Measurements from ENCODE around the gene OR52E5. TPM values are rescaled to one million over a fixed set of nuclear protein-coding genes. Genes with fewer than 3 reads are reported as not detected.

Gene OR52E5
- not detected for total RNA-seq

- H3K27me3 Mint-ChIP-seq (ENCODE audit: low read depth), result no peaks in the 10 kb centered on the region
- CTCF ChIA-PET, result no interaction called here
- no peaks in the 10 kb centered on the region for H3K9me3 Mint-ChIP-seq
- H3K27ac Mint-ChIP-seq, result no peak within 1 kb of the TSS
- intact Hi-C loops (cut with micrococcal nuclease), result loop anchor here (5.0 kb wide), 1 partner anchor 291 kb away; no protein-coding TSS in a partner anchor
- DNase-seq, result no peak
- H3K36me3 Mint-ChIP-seq (ENCODE audit: low read depth), result no peaks in the 10 kb centered on the region
- H3K4me1 Mint-ChIP-seq (ENCODE audit: low read depth), result no peaks in the 10 kb centered on the region
- no peak within 1 kb of the TSS for H3K4me3 Mint-ChIP-seq
These were observed at the start of gene OR52E5 for GRCh38 chr11:5892908-5893307. OR52E5 (plus strand) TSS chr11:5893208; CDS start chr11:5900777, 7,569 bp downstream.

DNA sequence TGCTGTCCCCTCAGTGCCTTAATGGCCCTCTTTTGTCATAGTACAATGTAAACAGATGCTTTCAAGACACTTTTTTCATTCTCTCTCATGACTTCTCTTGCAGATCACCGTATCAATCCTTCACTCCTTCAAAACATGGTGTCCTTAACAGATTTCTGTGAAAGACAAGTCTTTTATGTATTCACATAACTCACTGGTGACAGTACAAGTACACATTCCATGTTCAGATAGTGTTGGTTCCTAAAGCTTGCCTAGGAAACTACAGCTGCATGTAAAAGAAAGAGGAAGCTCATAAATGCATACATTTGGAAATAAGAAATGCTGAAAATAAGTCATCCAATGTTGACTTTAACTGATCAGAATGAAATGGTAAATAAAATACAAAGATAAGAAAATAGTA lies 46.3 kb upstream of the OR52E5 start:
- no peak overlapping the region for H3K4me3 Mint-ChIP-seq
- intact Hi-C loops (cut with micrococcal nuclease), result no loop called here
- no peaks in the 10 kb centered on the region for H3K9me3 Mint-ChIP-seq
- no peaks in the 10 kb centered on the region for H3K36me3 Mint-ChIP-seq (ENCODE audit: low read depth)
- CTCF ChIA-PET, result interaction anchor here (0.7 kb wide), 1 partner anchor 291 kb away, joined by 3 read pairs; no protein-coding TSS in a partner anchor
- no peak for DNase-seq
- peaks cover 3% of the 10 kb centered on the region for H3K27me3 Mint-ChIP-seq (ENCODE audit: low read depth)
- no peak overlapping the region for H3K27ac Mint-ChIP-seq
- H3K4me1 Mint-ChIP-seq (ENCODE audit: low read depth), result no peaks in the 10 kb centered on the region

- intact Hi-C loops (cut with micrococcal nuclease), result no loop called here
- DNase-seq, result no peak
- no peaks in the 10 kb centered on the region for H3K36me3 Mint-ChIP-seq (ENCODE audit: low read depth)
- CTCF ChIA-PET, result interaction anchor here (0.6 kb wide), 1 partner anchor 11 kb away, joined by 3 read pairs; no protein-coding TSS in a partner anchor
- H3K4me1 Mint-ChIP-seq (ENCODE audit: low read depth), result no peaks in the 10 kb centered on the region
- H3K9me3 Mint-ChIP-seq, result no peaks in the 10 kb centered on the region
- peaks cover 7% of the 10 kb centered on the region for H3K27me3 Mint-ChIP-seq (ENCODE audit: low read depth)
- H3K27ac Mint-ChIP-seq, result no peak overlapping the region
- H3K4me3 Mint-ChIP-seq, result no peak overlapping the region
These were observed 45.3 kb upstream of the OR52E5 start for GRCh38 chr11:5847711-5848110.

DNA sequence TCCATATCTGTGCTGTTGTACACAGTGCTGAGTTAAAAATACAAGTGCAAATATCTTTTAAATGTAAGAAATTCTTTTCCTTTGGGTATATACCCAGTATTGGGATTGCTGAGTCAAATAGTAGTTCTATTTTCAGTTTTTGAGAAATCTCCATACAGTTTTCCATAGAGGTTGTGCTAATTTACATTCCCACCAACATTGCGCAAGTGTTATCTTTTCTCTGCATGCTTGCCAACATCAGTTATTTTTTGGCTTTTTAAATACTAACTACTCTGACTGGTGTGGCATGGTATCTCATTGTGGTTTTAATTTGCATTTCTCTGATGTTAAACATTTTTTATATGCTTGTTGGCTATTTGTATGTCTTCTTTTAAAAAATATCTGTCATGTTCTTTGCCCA lies 42.0 kb upstream of the OR52E5 start:
- H3K27me3 Mint-ChIP-seq (ENCODE audit: low read depth), result peaks cover 23% of the 10 kb centered on the region
- no peak overlapping the region for H3K27ac Mint-ChIP-seq
- DNase-seq, result no peak
- no peaks in the 10 kb centered on the region for H3K36me3 Mint-ChIP-seq (ENCODE audit: low read depth)
- H3K4me3 Mint-ChIP-seq, result no peak overlapping the region
- CTCF ChIA-PET, result no interaction called here
- intact Hi-C loops (cut with micrococcal nuclease), result no loop called here
- peaks cover 2% of the 10 kb centered on the region for H3K9me3 Mint-ChIP-seq
- no peaks in the 10 kb centered on the region for H3K4me1 Mint-ChIP-seq (ENCODE audit: low read depth)

DNA sequence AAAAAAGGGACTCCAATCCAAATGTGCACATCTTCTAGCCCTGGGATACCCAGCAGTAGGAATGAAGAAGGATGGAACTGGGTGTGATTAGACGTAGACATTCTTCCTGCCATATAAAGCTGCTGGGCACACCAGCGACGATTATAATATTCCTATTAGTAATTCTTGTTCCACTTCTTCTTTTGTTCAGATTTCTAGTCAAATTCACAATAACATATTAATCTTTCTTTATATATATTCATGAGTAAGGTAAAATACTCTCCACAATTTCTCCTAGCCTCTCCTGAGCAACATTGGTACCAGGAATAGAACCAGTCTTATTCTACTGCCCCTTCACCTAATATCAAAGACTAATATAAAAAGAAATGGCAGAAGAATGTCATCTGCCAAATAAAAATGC lies 35.4 kb upstream of the OR52E5 start, which contains the start of gene OR52E8:
Gene OR52E8 (minus strand): TSS at position 101 of the 400 bp plus-strand sequence. CDS start 0 bp downstream, at position 101.
- Mint-ChIP-seq H3K9me3 (peaks cover 2% of the 10 kb centered on the region), H3K27ac (no peak within 1 kb of the TSS), H3K36me3 (ENCODE audit: low read depth) (no peaks in the 10 kb centered on the region), H3K4me1 (ENCODE audit: low read depth) (no peaks in the 10 kb centered on the region), H3K4me3 (no peak within 1 kb of the TSS), H3K27me3 (ENCODE audit: low read depth) (peaks cover 28% of the 10 kb centered on the region)
- DNase-seq, result no peak
- CTCF ChIA-PET, result no interaction called here
- intact Hi-C loops (cut with micrococcal nuclease), result no loop called here

DNA sequence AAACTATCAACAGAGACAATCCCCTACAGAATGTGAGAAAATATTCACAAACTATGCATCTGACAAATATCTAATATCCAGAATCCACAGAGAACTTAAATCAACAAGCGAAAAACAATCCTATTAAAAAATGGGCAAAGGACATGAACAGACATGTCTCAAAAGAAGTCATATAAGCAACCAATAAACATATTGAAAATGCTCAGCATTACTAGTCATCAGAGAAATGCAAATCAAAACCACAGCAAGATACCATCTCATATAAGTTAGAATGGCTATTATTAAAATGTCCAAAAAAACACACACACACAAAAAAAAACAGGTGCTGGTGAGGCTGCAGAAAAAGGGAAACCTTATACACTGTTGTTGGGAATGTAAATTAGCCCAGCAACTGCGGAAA lies 27.2 kb upstream of the OR52E5 start:
- intact Hi-C loops (cut with micrococcal nuclease), result no loop called here
- no peak for DNase-seq
- Mint-ChIP-seq H3K27ac (no peak overlapping the region), H3K9me3 (peaks cover 3% of the 10 kb centered on the region), H3K4me1 (ENCODE audit: low read depth) (no peaks in the 10 kb centered on the region), H3K36me3 (ENCODE audit: low read depth) (no peaks in the 10 kb centered on the region), H3K4me3 (no peak overlapping the region), H3K27me3 (ENCODE audit: low read depth) (peaks cover 24% of the 10 kb centered on the region)
- CTCF ChIA-PET, result no interaction called here

DNA sequence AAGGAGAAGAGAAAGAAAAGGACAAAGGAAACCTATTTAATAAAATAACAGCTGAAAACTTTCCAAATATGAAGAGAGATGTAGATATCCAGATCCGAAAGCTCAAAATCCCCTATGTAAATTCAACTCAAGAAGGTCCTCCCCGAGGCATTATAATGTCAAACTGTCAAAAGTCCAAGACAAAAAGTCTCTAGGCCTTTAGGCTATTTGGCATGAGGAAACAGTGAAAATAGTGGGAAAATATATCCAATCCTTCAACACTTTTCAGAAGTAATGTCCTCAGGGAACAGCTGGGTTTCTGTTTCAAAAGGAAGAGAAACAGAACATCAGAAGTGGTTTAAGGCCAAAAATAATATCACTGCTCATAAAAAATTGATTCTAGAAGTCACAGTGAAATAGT lies 14.4 kb upstream of the OR52E5 start:
- CTCF ChIA-PET, result interaction anchor here (0.9 kb wide), 1 partner anchor 9 kb away, joined by 3 read pairs; no protein-coding TSS in a partner anchor
- Mint-ChIP-seq H3K4me1 (ENCODE audit: low read depth) (no peaks in the 10 kb centered on the region), H3K27me3 (ENCODE audit: low read depth) (peaks cover 9% of the 10 kb centered on the region), H3K9me3 (no peaks in the 10 kb centered on the region), H3K4me3 (no peak overlapping the region), H3K27ac (no peak overlapping the region), H3K36me3 (ENCODE audit: low read depth) (no peaks in the 10 kb centered on the region)
- intact Hi-C loops (cut with micrococcal nuclease), result no loop called here
- DNase-seq, result no peak

- CTCF ChIA-PET, result no interaction called here
- intact Hi-C loops (cut with micrococcal nuclease), result no loop called here
- Mint-ChIP-seq H3K27ac (no peak within 1 kb of the TSS), H3K9me3 (no peaks in the 10 kb centered on the region), H3K27me3 (ENCODE audit: low read depth) (peaks cover 7% of the 10 kb centered on the region), H3K4me1 (ENCODE audit: low read depth) (no peaks in the 10 kb centered on the region), H3K36me3 (ENCODE audit: low read depth) (no peaks in the 10 kb centered on the region), H3K4me3 (no peak within 1 kb of the TSS)
- DNase-seq, result no peak
These were observed 12.7 kb upstream of the OR52E5 start, which contains the start of gene OR52E4 for GRCh38 chr11:5880329-5880728. OR52E4 (plus strand) TSS chr11:5880629; CDS start chr11:5884293, 3,664 bp downstream.

GRCh38 chr11:5881756-5882155 lies 11.3 kb upstream of the OR52E5 start:
- Mint-ChIP-seq H3K9me3 (no peaks in the 10 kb centered on the region), H3K27ac (no peak overlapping the region), H3K4me1 (ENCODE audit: low read depth) (no peaks in the 10 kb centered on the region), H3K4me3 (no peak overlapping the region), H3K36me3 (ENCODE audit: low read depth) (no peaks in the 10 kb centered on the region), H3K27me3 (ENCODE audit: low read depth) (peaks cover 7% of the 10 kb centered on the region)
- intact Hi-C loops (cut with micrococcal nuclease), result no loop called here
- CTCF ChIA-PET, result interaction anchor here (0.9 to 1.0 kb wide), 2 partner anchors 10 to 12 kb away, joined by 3 read pairs; no protein-coding TSS in a partner anchor
- no peak for DNase-seq

DNA sequence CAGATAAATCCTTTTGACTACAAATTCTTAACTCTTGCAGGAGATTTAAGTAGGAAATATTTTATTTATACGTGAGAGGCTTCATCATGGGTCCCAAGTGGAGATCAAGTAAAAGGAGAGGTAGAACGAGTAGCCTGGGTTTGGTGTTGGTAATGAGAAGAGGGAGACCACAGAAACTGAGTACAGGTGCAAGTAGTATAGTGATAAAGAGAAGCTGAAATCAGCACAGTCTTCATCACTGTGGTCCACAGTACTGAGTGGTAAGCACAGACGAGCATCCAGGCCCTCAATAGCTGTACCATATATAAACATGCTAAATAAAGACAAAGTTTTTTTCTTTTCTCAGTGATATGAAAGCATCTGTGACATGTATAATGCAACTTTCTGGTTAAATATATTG lies 5.8 kb upstream of the OR52E5 start:
- Mint-ChIP-seq H3K9me3 (no peaks in the 10 kb centered on the region), H3K4me3 (no peak overlapping the region)
- CTCF ChIA-PET, result interaction anchor here (1.3 kb wide), 1 partner anchor 78 kb away, joined by 4 read pairs; the partner anchor contains the start of gene OR52N2

DNA sequence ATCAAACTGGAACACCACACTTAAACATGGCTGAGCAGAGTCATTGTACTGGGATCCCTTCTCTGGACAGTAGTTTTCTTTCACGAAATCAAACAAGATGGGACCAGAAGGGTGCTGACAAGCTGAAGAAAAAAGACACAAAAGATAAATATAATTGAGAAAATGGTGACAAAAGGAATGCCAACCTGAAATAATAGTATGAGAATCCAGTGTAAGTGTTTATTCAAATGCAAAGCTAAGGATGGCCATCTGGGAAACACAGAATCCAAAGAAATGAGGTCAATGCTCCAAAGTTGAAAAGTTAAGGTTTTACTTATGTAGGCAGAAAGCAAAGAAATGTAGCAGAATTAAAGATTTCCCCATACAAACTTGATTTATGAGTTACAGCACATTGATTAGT lies 5.3 kb upstream of the OR52E5 start:
- Mint-ChIP-seq H3K27me3 (ENCODE audit: low read depth) (peaks cover 4% of the 10 kb centered on the region), H3K9me3 (no peaks in the 10 kb centered on the region), H3K4me3 (no peak overlapping the region), H3K27ac (no peak overlapping the region), H3K4me1 (ENCODE audit: low read depth) (no peaks in the 10 kb centered on the region), H3K36me3 (ENCODE audit: low read depth) (no peaks in the 10 kb centered on the region)
- intact Hi-C loops (cut with micrococcal nuclease), result no loop called here
- DNase-seq, result no peak
- CTCF ChIA-PET, result interaction anchor here (0.9 to 1.3 kb wide), 2 partner anchors 10 to 78 kb away, joined by 3 to 4 read pairs; partner anchors contain the start of gene OR52N2

More for the DNA sequence above, 5.8 kb upstream of the OR52E5 start:
- H3K27me3 Mint-ChIP-seq (ENCODE audit: low read depth), result peaks cover 6% of the 10 kb centered on the region
- H3K36me3 Mint-ChIP-seq (ENCODE audit: low read depth), result no peaks in the 10 kb centered on the region
- intact Hi-C loops (cut with micrococcal nuclease), result no loop called here
- H3K4me1 Mint-ChIP-seq (ENCODE audit: low read depth), result no peaks in the 10 kb centered on the region
- DNase-seq, result no peak
- no peak overlapping the region for H3K27ac Mint-ChIP-seq

GRCh38 chr11:5891216-5891800 lies 1.7 kb upstream of the OR52E5 start:
- H3K27me3 Mint-ChIP-seq (ENCODE audit: low read depth), result peaks cover 4% of the 10 kb centered on the region
- no peaks in the 10 kb centered on the region for H3K9me3 Mint-ChIP-seq
- no peaks in the 10 kb centered on the region for H3K36me3 Mint-ChIP-seq (ENCODE audit: low read depth)
- no peaks in the 10 kb centered on the region for H3K4me1 Mint-ChIP-seq (ENCODE audit: low read depth)
- DNase-seq, result no peak
- CTCF ChIA-PET, result interaction anchor here (0.7 to 1.3 kb wide), 10 partner anchors 8 to 767 kb away, joined by 3 to 7 read pairs (median 4); no protein-coding TSS in a partner anchor
- no peak overlapping the region for H3K27ac Mint-ChIP-seq
- H3K4me3 Mint-ChIP-seq, result no peak overlapping the region
- intact Hi-C loops (cut with micrococcal nuclease), result loop anchor here (1.0 to 5.0 kb wide), 6 partner anchors 82 to 1255 kb away; partner anchors contain the start of gene OR51D1

- Mint-ChIP-seq H3K4me3 (no peak overlapping the region), H3K4me1 (ENCODE audit: low read depth) (no peaks in the 10 kb centered on the region), H3K27ac (no peak overlapping the region), H3K9me3 (no peaks in the 10 kb centered on the region), H3K36me3 (ENCODE audit: low read depth) (no peaks in the 10 kb centered on the region), H3K27me3 (ENCODE audit: low read depth) (peaks cover 5% of the 10 kb centered on the region)
- intact Hi-C loops (cut with micrococcal nuclease), result no loop called here
- CTCF ChIA-PET, result no interaction called here
- DNase-seq, result no peak
These were observed 6.5 kb downstream of the OR52E5 start for GRCh38 chr11:5899534-5899933.

Data from activated naive CD4-positive, alpha-beta T cell treated with anti-CD3 and anti-CD28 coated beads for 36 hours (primary cell).